ENCODE measurements around the gene GTF2A1L.
"Not testable (repeated sequence)": the region's sequence is repeated elsewhere in the genome, so short reads cannot be mapped to it uniquely, and the experiment has no call there.

Gene GTF2A1L

GRCh38 chr2:48617618-48618017 is at the start of gene GTF2A1L:
Gene GTF2A1L (plus strand): TSS chr2:48617856. CDS start chr2:48617875, 19 bp downstream.
- no peak for DNase-seq (ENCODE audit: low read depth in 2 of 2)

GRCh38 chr2:48568547-48568946 is 49.1 kb upstream of the GTF2A1L start:
- no peak for DNase-seq (ENCODE audit: low read depth in 2 of 2)

- DNase-seq (ENCODE audit: low read depth in 2 of 2): no peak
Observed at GRCh38 chr2:48569433-48569832, 48.2 kb upstream of the GTF2A1L start.

GRCh38 chr2:48572816-48573215 is 44.8 kb upstream of the GTF2A1L start:
- no peak for DNase-seq (ENCODE audit: low read depth in 2 of 2)

- DNase-seq (ENCODE audit: low read depth in 2 of 2): no peak
Observed at GRCh38 chr2:48574353-48575287, 43.0 kb upstream of the GTF2A1L start.

GRCh38 chr2:48578313-48578712 is 39.3 kb upstream of the GTF2A1L start:
- DNase-seq (ENCODE audit: low read depth in 2 of 2): no peak

- no peak for DNase-seq (ENCODE audit: low read depth in 2 of 2)
Observed at GRCh38 chr2:48583961-48584360, 33.7 kb upstream of the GTF2A1L start.

GRCh38 chr2:48584551-48584950 is 33.1 kb upstream of the GTF2A1L start:
- no peak for DNase-seq (ENCODE audit: low read depth in 2 of 2)

- no peak for DNase-seq (ENCODE audit: low read depth in 2 of 2)
Observed at GRCh38 chr2:48586433-48586832, 31.2 kb upstream of the GTF2A1L start.

GRCh38 chr2:48587560-48587959 is 30.1 kb upstream of the GTF2A1L start:
- DNase-seq (ENCODE audit: low read depth in 2 of 2): no peak

- DNase-seq (ENCODE audit: low read depth in 2 of 2): no peak
Observed at GRCh38 chr2:48587961-48588360, 29.7 kb upstream of the GTF2A1L start.

- DNase-seq (ENCODE audit: low read depth in 2 of 2): no peak
Observed at GRCh38 chr2:48588745-48589144, 28.9 kb upstream of the GTF2A1L start.

- no peak for DNase-seq (ENCODE audit: low read depth in 2 of 2)
Observed at GRCh38 chr2:48589170-48589767, 28.4 kb upstream of the GTF2A1L start.

GRCh38 chr2:48590017-48590416 is 27.6 kb upstream of the GTF2A1L start:
- DNase-seq (ENCODE audit: low read depth in 2 of 2): no peak

- DNase-seq (ENCODE audit: low read depth in 2 of 2): no peak
Observed at GRCh38 chr2:48592067-48592466, 25.6 kb upstream of the GTF2A1L start.

GRCh38 chr2:48596751-48597150 is 20.9 kb upstream of the GTF2A1L start:
- DNase-seq (ENCODE audit: low read depth in 2 of 2): not testable (repeated sequence)

GRCh38 chr2:48597492-48597891 is 20.2 kb upstream of the GTF2A1L start:
- DNase-seq (ENCODE audit: low read depth in 2 of 2): no peak

- DNase-seq (ENCODE audit: low read depth in 2 of 2): no peak
Observed at GRCh38 chr2:48600204-48600813, 17.3 kb upstream of the GTF2A1L start.

GRCh38 chr2:48600917-48601316 is 16.7 kb upstream of the GTF2A1L start:
- no peak for DNase-seq (ENCODE audit: low read depth in 2 of 2)

GRCh38 chr2:48601349-48601748 is 16.3 kb upstream of the GTF2A1L start:
- DNase-seq (ENCODE audit: low read depth in 2 of 2): no peak

GRCh38 chr2:48605482-48606175 is 12.0 kb upstream of the GTF2A1L start:
- no peak for DNase-seq (ENCODE audit: low read depth in 2 of 2)
